Calu3 (cell line): ENCODE data around the gene SPATS1. TPM values are rescaled to one million over a fixed set of nuclear protein-coding genes. Genes with fewer than 3 reads are reported as not detected.
"Not testable (repeated sequence)": the region's sequence is repeated elsewhere in the genome, so short reads cannot be mapped to it uniquely, and the experiment has no call there.

Experiments
- BruUV-seq: library from RNA; stranded (reverse); fragments of 400-500 nt; replicated peaks from 2 replicates; lab custom pipeline; 2021; lab: Mats Ljungman, UMichigan
- CTCF ChIA-PET: fragments of 300-600 bp; sonication (Branson Sonifier 250); formaldehyde crosslinking; loops from one replicate; lab custom pipeline; 2022; ENCODE audit warnings: antibody characterized with exemption; lab: Charles Lee
- DNase-seq: peaks from one replicate; pipeline ENCODE4 v3.0.0; 2022
- H3K27ac Mint-ChIP-seq: one replicate; pipeline ENCODE4 v1.8.0; 2022; ENCODE audit warnings: mixed read lengths; ENCODE audit not compliant: unreplicated experiment
- H3K27me3 Mint-ChIP-seq: one replicate; pipeline ENCODE4 v1.8.0; 2022; ENCODE audit warnings: mixed read lengths; ENCODE audit not compliant: unreplicated experiment
- H3K36me3 Mint-ChIP-seq: one replicate; pipeline ENCODE4 v1.8.0; 2022; ENCODE audit warnings: mild to moderate bottlenecking, moderate library complexity, mixed read lengths; ENCODE audit not compliant: insufficient read depth, unreplicated experiment
- H3K4me1 Mint-ChIP-seq: one replicate; pipeline ENCODE4 v1.8.0; 2022; ENCODE audit warnings: mild to moderate bottlenecking, low read depth, mixed read lengths; ENCODE audit not compliant: unreplicated experiment
- H3K4me3 Mint-ChIP-seq: one replicate; pipeline ENCODE4 v1.8.0; 2022; ENCODE audit warnings: mild to moderate bottlenecking, low read depth, moderate library complexity, mixed read lengths; ENCODE audit not compliant: unreplicated experiment
- H3K9me3 Mint-ChIP-seq: one replicate; pipeline ENCODE4 v1.8.0; 2022; ENCODE audit warnings: low read depth, mixed read lengths; ENCODE audit not compliant: unreplicated experiment
- CTCF ChIP-seq: fragments of 200-600 bp; IDR thresholded peaks from one replicate; pipeline ENCODE4 v1.8.0; 2022; ENCODE audit warnings: antibody characterized with exemption; ENCODE audit not compliant: unreplicated experiment
- intact Hi-C: fragments of 100-400 bp; cut with micrococcal nuclease; formaldehyde crosslinking; loops from one replicate; pipeline ENCODE4 v1.10.0; 2022; ENCODE audit not compliant: unreplicated experiment
- total RNA-seq: library from RNA; stranded (reverse); gene quantifications from 2 replicates; pipeline ENCODE4 v1.2.3, GENCODE V29; 2022

Gene SPATS1
- total RNA-seq, 1 experiment from 2014 or later = not detected

- no peaks in the 10 kb centered on the region for H3K4me1 Mint-ChIP-seq
- intact Hi-C loops = no loop called here
- H3K27me3 Mint-ChIP-seq = peaks cover 89% of the 10 kb centered on the region
- no peaks in the 10 kb centered on the region for H3K36me3 Mint-ChIP-seq
- TF ChIP-seq CTCF = no peak
- no TSS peak for BruUV-seq
- CTCF ChIA-PET = interaction anchor here (0.6 to 1.0 kb wide), 2 partner anchors 14 to 242 kb away, joined by 3 to 5 read pairs; partner anchors contain the start of gene AARS2
- no peaks in the 10 kb centered on the region for H3K9me3 Mint-ChIP-seq
- H3K27ac Mint-ChIP-seq = no peak overlapping the region
- DNase-seq = no peak
- no peak overlapping the region for H3K4me3 Mint-ChIP-seq
Measured at GRCh38 chr6:44327096-44327495, 15.4 kb upstream of the SPATS1 start.

GRCh38 chr6:44327760-44328159 is 14.7 kb upstream of the SPATS1 start:
- no peak for DNase-seq
- intact Hi-C loops = no loop called here
- no peak overlapping the region for H3K27ac Mint-ChIP-seq
- peaks cover 89% of the 10 kb centered on the region for H3K27me3 Mint-ChIP-seq
- CTCF ChIA-PET = interaction anchor here (1.0 kb wide), 1 partner anchor 15 kb away, joined by 5 read pairs; the partner anchor contains the start of gene AARS2
- BruUV-seq = no TSS peak
- H3K9me3 Mint-ChIP-seq = no peaks in the 10 kb centered on the region
- no peak for TF ChIP-seq CTCF
- no peak overlapping the region for H3K4me3 Mint-ChIP-seq
- H3K4me1 Mint-ChIP-seq = no peaks in the 10 kb centered on the region
- no peaks in the 10 kb centered on the region for H3K36me3 Mint-ChIP-seq

- BruUV-seq, H3K27ac Mint-ChIP-seq, intact Hi-C loops, H3K4me1 Mint-ChIP-seq, H3K9me3 Mint-ChIP-seq, H3K4me3 Mint-ChIP-seq, CTCF ChIA-PET, DNase-seq, H3K36me3 Mint-ChIP-seq: not testable (repeated sequence)
- peaks cover 89% of the 10 kb centered on the region for H3K27me3 Mint-ChIP-seq
Measured at GRCh38 chr6:44328203-44328602, 14.2 kb upstream of the SPATS1 start.

GRCh38 chr6:44329858-44330257 is 12.6 kb upstream of the SPATS1 start:
- TF ChIP-seq CTCF = no peak
- Mint-ChIP-seq H3K9me3 (no peaks in the 10 kb centered on the region), H3K27me3 (peaks cover 92% of the 10 kb centered on the region)

GRCh38 chr6:44332585-44332984 is 9.9 kb upstream of the SPATS1 start:
- no peak for TF ChIP-seq CTCF
- H3K9me3 Mint-ChIP-seq = no peaks in the 10 kb centered on the region
- peaks cover 92% of the 10 kb centered on the region for H3K27me3 Mint-ChIP-seq
- intact Hi-C loops = no loop called here
- no peak overlapping the region for H3K27ac Mint-ChIP-seq
- no peaks in the 10 kb centered on the region for H3K4me1 Mint-ChIP-seq
- no peak for DNase-seq
- CTCF ChIA-PET = interaction anchor here (0.6 kb wide), 1 partner anchor 81 kb away, joined by 3 read pairs; no protein-coding TSS in a partner anchor
- H3K36me3 Mint-ChIP-seq = no peaks in the 10 kb centered on the region
- no peak overlapping the region for H3K4me3 Mint-ChIP-seq
- no TSS peak for BruUV-seq

More at GRCh38 chr6:44329858-44330257, 12.6 kb upstream of the SPATS1 start:
- no peak overlapping the region for H3K27ac Mint-ChIP-seq
- H3K36me3 Mint-ChIP-seq = no peaks in the 10 kb centered on the region
- CTCF ChIA-PET = interaction anchor here (0.6 to 1.2 kb wide), 3 partner anchors 10 to 41 kb away, joined by 3 read pairs; no protein-coding TSS in a partner anchor
- H3K4me3 Mint-ChIP-seq = no peak overlapping the region
- no peak for DNase-seq
- BruUV-seq = no TSS peak
- no peaks in the 10 kb centered on the region for H3K4me1 Mint-ChIP-seq
- intact Hi-C loops = no loop called here
